ENCODE data around the gene MSH3.
A peak's percentile ranks its signal among the peaks of the same experiment; 100 is the strongest.

MSH3 gene

GRCh38 chr5:80654391-80655230, at the start of gene MSH3, which contains the start of gene DHFR:
Gene MSH3, plus strand, starts transcription at chr5:80654652. Its CDS starts 76 bp downstream, at chr5:80654728.
Gene DHFR, minus strand, starts transcription at chr5:80654983. Its CDS starts 494 bp downstream, at chr5:80654489.
- peak; percentile 93 for DNase-seq

GRCh38 chr5:80607343-80607742, 47.1 kb upstream of the MSH3 start:
- DNase-seq = no peak

GRCh38 chr5:80607832-80608231, 46.6 kb upstream of the MSH3 start:
- no peak for DNase-seq

- DNase-seq = peak; percentile 74
Observed at GRCh38 chr5:80608731-80609130, 45.7 kb upstream of the MSH3 start.

- DNase-seq = no peak
Observed at GRCh38 chr5:80609692-80610091, 44.8 kb upstream of the MSH3 start.

- no peak for DNase-seq
Observed at GRCh38 chr5:80615266-80615914, 39.1 kb upstream of the MSH3 start.

- DNase-seq = no peak
Observed at GRCh38 chr5:80618438-80618837, 36.0 kb upstream of the MSH3 start.

- peak; percentile 19 for DNase-seq
Observed at GRCh38 chr5:80619086-80619485, 35.4 kb upstream of the MSH3 start.

- peak; percentile 76 for DNase-seq
Observed at GRCh38 chr5:80620211-80620610, 34.2 kb upstream of the MSH3 start.

GRCh38 chr5:80622756-80623155, 31.7 kb upstream of the MSH3 start:
- DNase-seq = no peak

GRCh38 chr5:80623999-80624398, 30.5 kb upstream of the MSH3 start:
- DNase-seq = peak; percentile 65

GRCh38 chr5:80625230-80625629, 29.2 kb upstream of the MSH3 start:
- DNase-seq = no peak

- DNase-seq = peak; percentile 64
Observed at GRCh38 chr5:80629281-80629680, 25.2 kb upstream of the MSH3 start.

- DNase-seq = no peak
Observed at GRCh38 chr5:80631278-80632259, 22.9 kb upstream of the MSH3 start.

- DNase-seq = no peak
Observed at GRCh38 chr5:80632700-80633099, 21.8 kb upstream of the MSH3 start.

- DNase-seq = no peak
Observed at GRCh38 chr5:80634193-80634592, 20.3 kb upstream of the MSH3 start.

GRCh38 chr5:80641353-80641752, 13.1 kb upstream of the MSH3 start:
- DNase-seq = no peak

GRCh38 chr5:80644900-80645299, 9.6 kb upstream of the MSH3 start:
- DNase-seq = no peak

- DNase-seq = no peak
Observed at GRCh38 chr5:80646926-80647325, 7.5 kb upstream of the MSH3 start.

GRCh38 chr5:80653502-80653901, 950 bp upstream of the MSH3 start:
- DNase-seq = no peak

GRCh38 chr5:80654054-80654390, 430 bp upstream of the MSH3 start:
- DNase-seq = peak; percentile 7

- DNase-seq = peak; percentile 2
Observed at GRCh38 chr5:80655231-80655774, 851 bp downstream of the MSH3 start.

GRCh38 chr5:80656425-80656824, 2.0 kb downstream of the MSH3 start:
- no peak for DNase-seq

Data from inflammatory macrophage treated with lipopolysaccharide for 4 hours (primary cell).